GM12872 (cell line): ENCODE measurements around the gene CCDC107.

ENCODE experiments used
- TF ChIP-seq, protein P1 (sequence below): IDR thresholded peaks from 3 replicates; pipeline ENCODE4 v1.5.1; 2011; ENCODE audit warnings: low read depth, mild to moderate bottlenecking, low read length, moderate library complexity; ENCODE audit not compliant: insufficient read depth

Gene CCDC107

DNA sequence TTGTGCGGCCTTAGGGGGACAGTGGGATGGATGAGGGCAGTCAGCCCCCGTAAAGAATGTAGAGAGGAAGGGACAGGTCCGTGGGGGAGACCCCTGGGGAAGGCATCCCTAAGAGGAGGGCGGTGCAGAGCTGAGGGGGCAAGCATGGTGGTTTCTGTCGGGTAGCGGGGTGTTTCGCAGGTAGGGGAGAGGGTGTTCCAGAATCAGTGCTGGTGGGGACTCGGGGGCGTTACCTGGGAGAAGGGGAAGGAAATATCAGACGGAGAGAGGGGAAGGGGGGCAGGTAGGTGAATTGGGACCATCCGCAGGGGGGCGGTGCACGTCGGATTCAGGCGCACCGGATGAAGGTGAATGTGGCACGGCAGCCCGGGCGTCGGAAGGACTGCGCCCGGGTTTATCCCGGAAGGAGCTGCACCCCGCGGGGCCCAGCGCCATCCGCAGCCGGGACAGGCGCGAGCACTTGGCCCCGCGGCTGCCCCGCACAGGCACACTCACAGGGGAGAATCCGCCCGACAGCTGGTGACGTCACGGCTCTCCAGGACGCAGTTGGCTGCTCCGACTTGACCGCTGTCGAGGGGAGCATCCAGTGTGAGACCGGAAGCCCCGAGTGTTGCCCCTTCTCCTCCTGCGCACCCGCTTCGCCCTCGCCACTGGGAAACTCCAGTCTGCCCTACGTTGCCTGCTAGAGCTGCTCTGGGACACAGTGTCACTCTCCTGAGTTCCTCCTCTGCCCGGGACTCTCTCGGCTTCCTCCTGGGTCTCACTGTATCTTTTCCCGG is 41.2 kb upstream of the CCDC107 start:
- TF ChIP-seq, protein P1, sequence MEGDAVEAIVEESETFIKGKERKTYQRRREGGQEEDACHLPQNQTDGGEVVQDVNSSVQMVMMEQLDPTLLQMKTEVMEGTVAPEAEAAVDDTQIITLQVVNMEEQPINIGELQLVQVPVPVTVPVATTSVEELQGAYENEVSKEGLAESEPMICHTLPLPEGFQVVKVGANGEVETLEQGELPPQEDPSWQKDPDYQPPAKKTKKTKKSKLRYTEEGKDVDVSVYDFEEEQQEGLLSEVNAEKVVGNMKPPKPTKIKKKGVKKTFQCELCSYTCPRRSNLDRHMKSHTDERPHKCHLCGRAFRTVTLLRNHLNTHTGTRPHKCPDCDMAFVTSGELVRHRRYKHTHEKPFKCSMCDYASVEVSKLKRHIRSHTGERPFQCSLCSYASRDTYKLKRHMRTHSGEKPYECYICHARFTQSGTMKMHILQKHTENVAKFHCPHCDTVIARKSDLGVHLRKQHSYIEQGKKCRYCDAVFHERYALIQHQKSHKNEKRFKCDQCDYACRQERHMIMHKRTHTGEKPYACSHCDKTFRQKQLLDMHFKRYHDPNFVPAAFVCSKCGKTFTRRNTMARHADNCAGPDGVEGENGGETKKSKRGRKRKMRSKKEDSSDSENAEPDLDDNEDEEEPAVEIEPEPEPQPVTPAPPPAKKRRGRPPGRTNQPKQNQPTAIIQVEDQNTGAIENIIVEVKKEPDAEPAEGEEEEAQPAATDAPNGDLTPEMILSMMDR = peak; percentile 54; the same call in 2 of the 3 replicates

DNA sequence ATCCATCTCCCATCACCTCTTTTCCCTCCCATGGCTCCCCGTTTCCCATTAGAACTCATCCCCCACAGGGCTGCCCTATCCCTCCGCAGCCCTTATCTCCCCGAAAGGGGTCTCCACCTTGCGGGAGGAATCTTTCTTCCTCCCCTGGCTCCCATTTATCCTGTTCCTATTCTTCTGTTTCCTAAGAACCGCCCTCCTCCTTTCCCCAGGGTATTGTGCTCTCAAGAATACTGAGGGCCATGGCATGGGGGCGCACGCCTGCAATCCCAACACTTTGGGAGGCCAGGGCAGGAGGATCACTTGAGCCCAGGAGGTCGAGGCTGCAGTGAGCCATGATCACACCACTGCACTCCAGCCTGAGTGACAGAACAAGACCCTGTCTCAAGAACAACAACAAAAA is 40.5 kb upstream of the CCDC107 start:
- TF ChIP-seq, protein P1 = no peak

DNA sequence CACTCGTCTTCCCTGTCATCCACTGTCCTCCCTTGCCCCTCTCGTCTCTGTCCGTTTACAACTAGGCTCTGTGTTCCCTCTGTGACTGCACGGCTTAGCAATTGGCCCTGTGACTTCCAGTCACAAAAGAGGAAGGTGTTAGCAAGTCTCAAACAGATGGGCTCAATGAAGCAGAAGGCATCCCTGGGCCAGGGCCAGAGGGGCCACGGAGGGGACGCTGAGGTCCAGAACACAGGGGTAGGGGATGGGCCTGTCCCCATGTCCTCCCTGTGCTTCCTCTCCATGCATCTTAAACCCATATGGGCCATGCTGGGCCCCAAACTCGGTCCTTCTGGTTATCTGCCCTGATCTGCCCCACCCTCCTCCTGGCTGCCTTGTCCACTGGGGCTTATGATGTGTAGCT is 39.8 kb upstream of the CCDC107 start, which contains the start of gene CD72:
Gene CD72 (minus strand): TSS at position 89 of the 403 bp plus-strand sequence. CDS start 110 bp downstream, outside the sequence.
- TF ChIP-seq, protein P1 = no peak

DNA sequence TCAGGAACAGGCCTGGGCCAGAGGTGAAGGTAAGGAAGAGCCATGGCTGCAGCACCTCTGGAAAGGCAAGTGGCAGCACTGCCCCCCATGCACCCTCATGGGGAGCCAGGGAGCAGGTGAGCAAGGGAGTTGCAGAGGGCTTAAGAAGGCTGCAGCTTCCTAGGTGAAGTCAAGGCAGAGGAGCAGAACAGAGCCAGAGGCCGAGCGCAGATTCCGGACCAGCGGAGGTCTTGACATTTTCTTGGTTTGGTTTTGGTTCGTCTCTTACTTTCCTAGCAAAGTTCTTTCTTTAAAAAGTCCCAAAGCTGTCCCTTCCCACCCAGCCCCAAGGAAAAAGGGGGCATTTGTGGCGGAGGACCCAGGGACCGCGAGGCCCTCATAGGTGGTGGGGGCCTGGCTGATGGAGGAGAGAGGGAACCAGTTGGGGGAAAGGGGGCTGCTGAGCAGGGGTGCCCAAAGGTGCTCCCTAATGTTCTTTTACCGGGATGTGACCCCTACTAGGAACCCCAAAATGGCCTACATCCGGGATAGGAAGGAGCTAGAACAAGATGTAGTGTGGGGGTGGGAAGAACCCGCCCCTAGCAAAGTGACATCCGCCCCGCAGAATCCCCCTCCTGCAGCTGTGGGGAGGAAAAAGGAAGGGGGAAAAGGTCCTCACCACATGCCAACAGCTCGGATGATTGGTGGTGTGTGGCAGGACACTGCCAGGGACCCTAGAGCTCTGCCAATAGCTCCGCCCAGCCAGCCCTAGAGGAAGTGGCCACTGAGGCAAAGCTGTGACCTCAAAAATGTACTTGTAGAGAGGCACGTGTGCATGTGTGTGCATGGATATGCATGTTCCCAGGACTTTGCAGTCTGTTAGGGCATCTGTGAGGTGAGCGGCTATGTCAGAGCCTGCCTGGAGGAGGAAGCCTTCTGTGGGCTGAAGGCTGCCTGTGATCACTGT is 39.0 kb upstream of the CCDC107 start:
- TF ChIP-seq, protein P1 = no peak

DNA sequence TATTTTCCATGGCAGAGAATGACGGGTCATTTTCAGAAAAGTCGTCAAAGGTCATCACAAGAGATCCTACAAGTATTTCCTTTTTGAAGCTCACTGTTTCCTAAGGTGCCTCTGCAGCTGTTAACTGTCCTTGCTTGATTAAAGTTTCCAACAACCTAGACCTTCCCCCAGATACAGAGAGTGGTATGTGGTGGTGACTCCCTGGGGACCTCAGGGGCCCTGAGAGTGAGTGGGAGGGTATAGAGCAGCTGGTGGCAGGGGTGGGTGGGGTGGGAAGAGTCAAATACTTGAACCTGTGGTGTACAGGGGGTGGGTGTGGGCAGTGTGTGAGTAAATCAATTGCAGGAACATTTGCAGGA is 38.3 kb upstream of the CCDC107 start:
- TF ChIP-seq, protein P1 = no peak

DNA sequence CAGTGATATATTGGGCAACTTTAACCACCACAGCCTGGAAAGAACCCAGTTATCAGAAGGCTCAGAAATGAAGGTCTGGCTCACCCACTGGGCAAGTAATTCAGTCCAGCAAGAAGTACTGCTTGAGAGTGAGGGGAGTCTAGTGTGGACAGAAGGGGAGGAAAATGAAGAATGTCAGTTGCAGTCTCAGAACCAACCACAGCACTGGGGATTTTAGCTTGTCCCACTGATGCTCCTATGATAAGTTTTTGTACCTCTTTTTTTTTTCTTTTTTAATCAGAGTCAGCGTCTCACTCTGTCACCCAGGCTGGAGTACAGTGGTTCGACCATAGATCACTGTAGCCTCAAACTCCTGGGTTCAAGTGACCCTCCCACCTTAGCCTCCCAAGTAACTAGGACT is 30.5 kb upstream of the CCDC107 start:
- TF ChIP-seq, protein P1 = no peak

DNA sequence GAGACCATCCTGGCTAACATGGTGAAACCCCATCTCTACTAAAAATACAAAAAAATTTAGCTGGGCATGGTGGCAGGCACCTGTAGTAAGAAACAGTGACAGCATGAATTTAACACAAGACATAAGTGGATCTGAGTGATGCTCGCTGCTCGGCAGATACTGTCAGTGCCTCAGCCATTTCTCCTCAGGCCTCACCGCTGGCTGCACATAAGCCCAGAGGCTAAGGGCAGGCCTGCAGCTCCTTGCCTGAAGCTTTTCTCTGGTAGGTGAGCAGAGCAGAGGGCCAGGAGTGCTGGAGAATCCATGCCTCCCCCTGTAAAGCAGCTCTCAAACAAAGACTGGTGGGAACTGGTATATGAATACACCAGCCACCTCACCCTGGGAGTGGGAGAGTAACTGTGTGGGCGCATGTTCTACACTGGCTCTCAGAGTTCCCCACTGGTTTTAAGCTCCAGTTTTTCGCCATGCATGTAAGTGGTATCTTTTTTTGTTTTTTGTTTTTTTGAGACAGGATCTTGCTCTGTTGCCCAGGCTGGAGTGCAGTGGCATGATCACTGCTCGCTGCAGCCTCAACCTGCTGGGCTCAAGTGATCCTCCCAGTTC is 29.6 kb upstream of the CCDC107 start:
- TF ChIP-seq, protein P1 = no peak
